Colonic mucosa (tissue), 4 donors: Measurements from ENCODE around the gene IP6K3. TPM values are rescaled to one million over a fixed set of nuclear protein-coding genes. Genes with fewer than 3 reads are reported as not detected.

Source experiments
- DNase-seq: peaks from one replicate; pipeline ENCODE4 v3.0.0-alpha.2; 2020
- H3K27ac ChIP-seq: fragments of 200-600 bp; one replicate; pipeline ENCODE4 v1.8.0; 2021
- H3K27me3 ChIP-seq: fragments of 200-600 bp; one replicate; pipeline ENCODE4 v1.8.0; 2021
- H3K36me3 ChIP-seq: fragments of 200-600 bp; one replicate; pipeline ENCODE4 v1.8.0; 2021
- H3K4me1 ChIP-seq: fragments of 200-600 bp; one replicate; pipeline ENCODE4 v1.8.0; 2021; ENCODE audit warnings: mild to moderate bottlenecking
- H3K4me3 ChIP-seq: fragments of 200-600 bp; one replicate; pipeline ENCODE4 v1.8.0; 2021
- H3K9ac ChIP-seq, 2 donors: one replicate each; pipeline ENCODE4 v1.7.0; 2013; ENCODE audit warnings: control low read depth in 2 of 2, low read depth in 2 of 2, low read length in 2 of 2
- H3K9me3 ChIP-seq: fragments of 200-600 bp; one replicate; pipeline ENCODE4 v1.8.0; 2021
- CTCF ChIP-seq: fragments of 200-600 bp; IDR thresholded peaks from one replicate; pipeline ENCODE4 v1.8.0; 2022; ENCODE audit warnings: antibody characterized with exemption, mild to moderate bottlenecking
- intact Hi-C: fragments of 100-400 bp; cut with DNase I; formaldehyde crosslinking; loops from one replicate; pipeline ENCODE4 v1.14.1; 2022
- total RNA-seq, 2 donors: library from RNA; stranded (reverse); fragmentation: NEBNext Ultra II Directional in 1 of 2; extraction: Animal tissue kit (Norgen Biotek cat#: 25700) in 1 of 2; gene quantifications; one replicate each; pipeline ENCODE4 v1.2.1, GENCODE V29; 2021
- donor health status: healthy.
- donor health status: DM: no; HTN: no; CAD: no.
- donor health status: DM: no; HTN: no; CAD: no.

IP6K3 gene
- total RNA-seq, 2 donors from 2014 or later: 0.17 to 0.29 TPM

- Histone ChIP-seq H3K36me3 (no peaks in the 10 kb centered on the region), H3K9me3 (no peaks in the 10 kb centered on the region), H3K27ac (peak overlapping the region; percentile 44), H3K4me1 (peaks cover 9% of the 10 kb centered on the region), H3K27me3 (no peaks in the 10 kb centered on the region), H3K4me3 (no peak overlapping the region), H3K9ac (peak overlapping the region in 1 of 2 donors; percentile 30)
- no peak for TF ChIP-seq CTCF
- no peak for DNase-seq
- intact Hi-C loops: no loop called here
These were observed 5.9 kb upstream of the IP6K3 start for GRCh38 chr6:33752646-33753015.

GRCh38 chr6:33751771-33752645 is 5.3 kb upstream of the IP6K3 start:
- Histone ChIP-seq H3K9me3 (no peaks in the 10 kb centered on the region), H3K9ac (peak overlapping the region; percentile 15 to 30), H3K27ac (peak overlapping the region; percentile 60), H3K36me3 (no peaks in the 10 kb centered on the region), H3K4me1 (peaks cover 9% of the 10 kb centered on the region), H3K27me3 (no peaks in the 10 kb centered on the region), H3K4me3 (no peak overlapping the region)
- no peak for TF ChIP-seq CTCF
- intact Hi-C loops: no loop called here
- peak; percentile 69 for DNase-seq

GRCh38 chr6:33750244-33750991 is 3.7 kb upstream of the IP6K3 start:
- no peak overlapping the region for H3K9ac ChIP-seq
- no peaks in the 10 kb centered on the region for H3K9me3 ChIP-seq
- TF ChIP-seq CTCF: no peak
- no peak overlapping the region for H3K4me3 ChIP-seq
- no peaks in the 10 kb centered on the region for H3K27me3 ChIP-seq
- H3K4me1 ChIP-seq: peaks cover 14% of the 10 kb centered on the region
- intact Hi-C loops: no loop called here
- DNase-seq: no peak
- H3K27ac ChIP-seq: no peak overlapping the region
- no peaks in the 10 kb centered on the region for H3K36me3 ChIP-seq

- intact Hi-C loops: no loop called here
- H3K4me3 ChIP-seq: no peak overlapping the region
These were observed 2.7 kb upstream of the IP6K3 start for GRCh38 chr6:33749401-33749800.

More at GRCh38 chr6:33749401-33749800, 2.7 kb upstream of the IP6K3 start:
- H3K4me1 ChIP-seq: peaks cover 22% of the 10 kb centered on the region
- DNase-seq: no peak
- H3K9me3 ChIP-seq: no peaks in the 10 kb centered on the region
- no peaks in the 10 kb centered on the region for H3K27me3 ChIP-seq
- H3K36me3 ChIP-seq: no peaks in the 10 kb centered on the region
- H3K9ac ChIP-seq: no peak overlapping the region
- H3K27ac ChIP-seq: no peak overlapping the region
- TF ChIP-seq CTCF: no peak
